SW 1271 (cell line): ENCODE measurements around the gene KLRC1.
"Not testable (repeated sequence)": the region's sequence is repeated elsewhere in the genome, so short reads cannot be mapped to it uniquely, and the experiment has no call there.

Experiments used
- DNase-seq, 2 experiments: peaks; one replicate each; lab custom pipeline; 2025; lab: John Stamatoyannopoulos, UW

Gene KLRC1

DNA sequence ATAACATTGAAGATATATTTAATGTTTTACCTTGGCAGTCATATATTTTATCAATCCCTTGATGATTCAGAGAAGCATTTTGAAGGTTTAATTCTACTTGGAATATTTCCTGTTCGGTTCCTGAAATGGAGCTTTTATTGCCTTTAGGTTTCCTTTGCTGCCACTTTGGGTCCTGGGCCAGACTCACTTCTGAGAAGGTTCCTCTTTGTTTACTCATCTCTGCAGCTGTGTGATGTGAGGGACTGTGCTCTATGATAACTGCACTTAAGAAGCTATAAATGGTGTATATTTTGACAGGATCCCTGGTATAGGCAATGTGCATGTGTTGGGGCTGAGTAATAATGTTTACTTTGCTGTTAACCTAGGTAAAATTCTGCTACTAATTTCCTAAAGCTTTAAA lies 32.8 kb downstream of the KLRC1 start, which contains the start of gene KLRC3:
KLRC3 (minus strand) TSS at position 262 of the 400 bp plus-strand sequence; CDS start at position 217, 45 bp downstream.
- peak in 1 of 2 experiments; percentile 26 for DNase-seq

- DNase-seq, result peak in 1 of 2 experiments; percentile 62
These were observed 43.8 kb downstream of the KLRC1 start, which contains the start of gene KLRC4 for GRCh38 chr12:10409392-10409791. TSS of gene KLRC4 (minus strand) at chr12:10409757. CDS start at chr12:10409575, 182 bp downstream.

DNA sequence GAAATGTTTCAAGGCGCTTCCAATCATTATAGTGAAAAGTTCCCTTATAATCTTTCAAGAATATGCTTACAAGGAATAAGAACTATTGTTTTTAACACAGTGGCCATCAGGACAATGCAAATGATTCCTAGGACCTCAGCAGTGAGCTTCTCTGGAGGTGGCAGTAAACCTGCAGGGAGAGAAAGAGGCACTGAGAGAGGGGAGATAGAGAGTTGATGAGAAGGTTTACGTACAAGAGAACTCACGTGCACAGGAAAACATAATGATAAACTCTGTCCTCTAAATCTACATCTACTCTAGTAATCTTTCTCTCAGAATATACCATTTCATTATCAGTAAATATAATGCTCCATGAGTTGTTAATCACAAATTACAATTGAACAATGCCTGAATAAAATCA lies 44.3 kb downstream of the KLRC1 start:
- no peak for DNase-seq

DNA sequence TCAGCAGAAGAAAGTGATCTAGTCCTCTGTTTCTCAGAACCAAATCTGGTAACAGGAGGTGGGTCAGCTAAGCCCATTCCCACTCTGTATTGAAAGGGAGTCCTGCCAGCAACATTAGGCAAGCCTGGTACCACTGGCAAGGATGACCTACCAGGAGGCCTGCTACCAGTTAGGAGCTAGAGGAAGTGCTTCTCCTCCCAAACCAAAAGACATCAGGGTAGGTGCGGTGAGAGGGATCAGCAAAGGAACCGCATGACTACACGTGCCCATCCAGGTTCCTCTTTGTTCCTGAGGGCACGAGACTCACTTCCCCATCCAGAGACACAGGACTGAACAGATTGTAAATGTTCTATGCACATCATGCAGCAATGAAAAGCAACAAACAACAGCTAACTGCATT lies 46.5 kb downstream of the KLRC1 start:
- no peak for DNase-seq

- DNase-seq, result no peak
These were observed 47.9 kb downstream of the KLRC1 start for GRCh38 chr12:10405294-10405693.

GRCh38 chr12:10404798-10405197 lies 48.4 kb downstream of the KLRC1 start:
- no peak for DNase-seq

DNA sequence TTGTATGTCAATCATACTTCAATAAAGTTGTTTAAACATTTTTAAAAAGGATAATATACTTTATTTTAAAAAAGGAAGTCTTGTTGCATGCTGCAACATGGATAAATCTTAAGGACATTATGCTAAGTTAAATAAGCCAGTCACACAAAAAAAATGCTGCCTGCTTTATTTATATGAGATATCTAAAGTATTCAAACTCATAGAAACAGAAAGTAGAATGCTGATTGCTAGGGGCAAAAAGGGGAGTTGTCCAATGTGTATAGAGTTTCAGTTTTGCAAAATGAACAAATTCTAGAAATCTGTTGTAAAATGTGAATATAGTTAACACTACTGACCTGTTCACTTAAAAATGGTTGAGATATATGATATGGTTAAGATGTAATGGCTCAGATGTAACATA lies 52.3 kb downstream of the KLRC1 start:
- no peak for DNase-seq

DNA sequence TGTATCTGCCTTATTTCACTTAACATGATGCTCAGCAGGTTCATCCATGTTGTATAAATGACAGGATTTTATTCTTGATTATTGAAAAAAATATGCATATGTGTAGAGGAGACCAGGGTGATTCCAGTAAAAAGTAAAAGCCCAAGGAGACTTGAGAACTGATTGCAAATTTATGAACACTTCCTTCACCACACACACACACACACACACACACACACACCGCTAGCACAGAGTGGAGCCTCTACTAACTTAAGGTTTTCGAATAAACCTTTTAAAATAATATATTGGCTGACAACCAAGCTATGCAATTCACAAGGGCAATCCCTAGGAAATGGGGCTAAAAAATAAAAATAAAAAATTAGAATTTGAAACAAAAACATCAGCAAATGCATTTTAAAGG lies 55.0 kb downstream of the KLRC1 start:
- no peak for DNase-seq

DNA sequence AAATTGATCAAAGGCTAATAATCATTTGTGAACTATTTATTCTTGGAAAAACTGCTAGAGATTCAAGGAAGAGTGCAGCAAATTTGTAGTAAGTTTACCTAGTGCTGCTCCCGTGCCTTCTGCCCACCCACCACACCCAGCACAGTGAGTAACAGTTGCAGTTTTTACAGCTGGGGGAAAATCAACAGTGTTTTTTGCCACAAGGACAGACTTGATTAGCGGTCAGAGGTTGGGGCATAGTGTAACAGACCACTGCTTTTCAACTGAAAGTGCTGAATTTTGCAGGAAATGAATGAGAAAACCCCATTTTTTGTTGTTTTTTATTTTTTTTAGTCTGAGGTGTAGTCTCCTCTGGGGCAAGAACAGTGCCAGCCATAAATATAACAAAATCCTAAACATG lies 55.9 kb downstream of the KLRC1 start:
- no peak for DNase-seq

GRCh38 chr12:10396176-10396575 lies 57.0 kb downstream of the KLRC1 start:
- DNase-seq, result not testable (repeated sequence)
